HG03342 (cell line): ENCODE data around the gene SNX9.
"Not testable (repeated sequence)": the region's sequence is repeated elsewhere in the genome, so short reads cannot be mapped to it uniquely, and the experiment has no call there.

Experiments
- ATAC-seq: cut with Tn5 transposase; IDR thresholded peaks from one replicate; pipeline ENCODE4 v1.9.1; 2021; ENCODE audit warnings: mild to moderate bottlenecking, moderate library complexity; ENCODE audit not compliant: unreplicated experiment

Gene SNX9

GRCh38 chr6:157853902-157854502 is 31.0 kb downstream of the SNX9 start:
- ATAC-seq, result no peak

GRCh38 chr6:157855325-157855724 is 32.3 kb downstream of the SNX9 start:
- no peak for ATAC-seq

GRCh38 chr6:157855804-157856203 is 32.8 kb downstream of the SNX9 start:
- not testable (repeated sequence) for ATAC-seq

DNA sequence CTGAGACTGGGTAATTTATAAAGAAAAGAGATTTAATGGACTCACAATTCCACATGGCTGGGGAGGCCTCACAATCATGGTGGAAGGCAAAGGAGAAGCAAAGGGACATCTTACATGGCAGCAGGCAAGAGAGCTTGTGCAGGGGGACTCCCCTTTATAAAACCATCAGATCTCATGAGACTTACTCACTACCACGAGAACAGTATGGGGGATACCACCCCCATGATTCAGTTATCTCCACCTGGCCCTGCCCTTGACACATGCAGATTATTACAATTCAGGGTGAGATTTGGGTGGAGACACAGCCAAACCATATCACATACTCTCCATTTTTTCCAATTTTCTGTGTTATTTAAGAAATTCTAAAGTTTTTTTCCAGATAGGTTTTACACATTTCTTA is 35.6 kb downstream of the SNX9 start:
- not testable (repeated sequence) for ATAC-seq

- no peak for ATAC-seq
Measured at GRCh38 chr6:157859775-157860504, 36.9 kb downstream of the SNX9 start.

DNA sequence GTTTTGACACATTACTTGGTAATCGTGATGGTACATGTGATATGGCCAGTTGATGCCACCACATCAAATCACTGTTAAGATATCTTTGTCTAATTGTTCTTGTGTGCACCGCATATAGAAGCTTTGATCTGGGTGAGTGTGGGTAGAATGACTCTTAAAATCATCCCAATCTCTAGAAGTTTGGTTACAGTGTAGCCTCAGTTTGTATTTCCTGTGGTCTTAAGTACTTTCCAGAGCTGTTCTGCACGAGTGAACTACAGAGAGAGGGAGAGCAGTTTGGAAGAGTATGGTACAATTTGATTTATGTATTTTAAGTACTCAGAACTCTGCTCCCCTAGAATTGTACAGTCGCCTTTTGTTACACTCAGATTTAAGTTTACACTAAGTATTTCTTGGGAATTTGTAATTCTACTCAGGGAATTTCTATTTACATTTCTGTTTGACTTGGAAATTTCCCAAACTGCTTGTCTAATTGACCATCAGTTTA is 37.5 kb downstream of the SNX9 start:
- ATAC-seq, result no peak

GRCh38 chr6:157861184-157861583 is 38.1 kb downstream of the SNX9 start:
- no peak for ATAC-seq

GRCh38 chr6:157861814-157862213 is 38.8 kb downstream of the SNX9 start:
- ATAC-seq, result no peak

GRCh38 chr6:157862706-157863105 is 39.7 kb downstream of the SNX9 start:
- ATAC-seq, result no peak

DNA sequence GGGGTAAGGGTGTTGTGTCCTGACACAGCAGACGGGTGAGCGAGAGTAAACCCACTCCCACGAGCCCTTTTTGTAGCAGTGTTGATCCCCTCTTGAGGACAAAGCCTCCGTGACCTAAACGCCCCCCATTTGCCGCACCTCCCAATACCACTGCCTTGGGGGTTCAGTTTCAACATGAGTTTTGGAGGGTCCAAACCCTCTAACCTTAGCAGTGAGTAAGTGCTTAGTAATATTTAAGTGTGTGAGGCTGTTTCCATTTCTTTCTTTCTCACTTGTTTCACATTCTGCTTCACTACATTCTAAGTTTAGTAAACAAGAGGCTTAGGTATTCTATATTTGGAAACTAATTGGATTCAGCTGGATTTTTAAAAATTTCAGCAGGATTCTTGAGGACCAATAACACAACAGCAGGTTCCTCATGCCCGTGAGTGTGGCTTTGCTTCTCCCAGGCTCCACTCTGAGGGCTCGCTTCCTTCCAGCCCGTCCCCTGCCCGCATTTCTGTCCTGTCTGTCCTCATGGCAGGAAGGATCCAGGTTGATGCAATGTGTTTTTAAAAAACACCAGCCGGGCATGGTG is 41.2 kb downstream of the SNX9 start:
- no peak for ATAC-seq

GRCh38 chr6:157865249-157865648 is 42.2 kb downstream of the SNX9 start:
- ATAC-seq, result no peak

DNA sequence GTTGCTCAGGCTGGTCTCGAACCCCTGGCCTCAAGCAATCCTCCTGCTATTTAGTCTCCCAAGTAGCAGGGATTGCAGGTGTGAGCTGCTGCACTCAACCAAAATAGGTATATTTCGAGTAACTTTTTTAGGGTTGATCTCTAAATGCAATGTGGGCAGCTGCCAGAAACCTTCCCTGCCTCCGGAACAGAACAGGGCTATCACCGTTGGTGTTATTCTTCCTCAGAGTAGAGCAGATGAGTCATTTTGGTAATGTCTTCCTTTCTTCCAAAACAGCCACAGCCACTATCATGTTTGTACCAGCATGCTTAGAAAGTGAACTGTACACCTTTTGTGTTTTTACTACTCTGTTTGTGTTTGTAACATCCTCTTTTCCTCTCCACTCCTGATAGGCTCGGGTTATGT is 44.1 kb downstream of the SNX9 start:
- no peak for ATAC-seq

GRCh38 chr6:157867981-157868380 is 44.9 kb downstream of the SNX9 start:
- ATAC-seq, result no peak

DNA sequence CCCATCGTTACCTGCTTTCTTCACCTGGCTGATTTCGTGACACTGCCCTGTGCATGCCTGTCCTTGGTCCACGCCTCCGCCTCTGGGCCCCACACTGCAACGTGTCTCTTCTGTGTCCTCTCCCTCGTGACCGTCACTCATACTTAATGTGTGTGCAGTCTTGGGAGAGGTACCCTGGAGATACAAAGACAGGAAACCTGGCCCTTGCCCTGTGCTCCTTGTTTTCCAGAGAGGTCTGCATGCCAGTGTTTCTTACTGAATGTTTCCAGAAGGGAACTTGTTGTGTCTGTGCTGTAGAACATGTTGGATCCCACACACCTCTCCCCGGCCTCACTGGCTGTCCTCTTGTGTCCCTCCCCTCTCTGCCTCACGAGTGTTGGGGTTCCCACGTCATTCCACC is 45.8 kb downstream of the SNX9 start:
- no peak for ATAC-seq

- no peak for ATAC-seq
Measured at GRCh38 chr6:157869673-157870302, 46.7 kb downstream of the SNX9 start.

GRCh38 chr6:157873735-157874344 is 50.8 kb downstream of the SNX9 start:
- ATAC-seq, result peak; percentile 68

GRCh38 chr6:157877149-157877548 is 54.1 kb downstream of the SNX9 start:
- ATAC-seq, result no peak

GRCh38 chr6:157877573-157878438 is 54.8 kb downstream of the SNX9 start:
- ATAC-seq, result no peak

DNA sequence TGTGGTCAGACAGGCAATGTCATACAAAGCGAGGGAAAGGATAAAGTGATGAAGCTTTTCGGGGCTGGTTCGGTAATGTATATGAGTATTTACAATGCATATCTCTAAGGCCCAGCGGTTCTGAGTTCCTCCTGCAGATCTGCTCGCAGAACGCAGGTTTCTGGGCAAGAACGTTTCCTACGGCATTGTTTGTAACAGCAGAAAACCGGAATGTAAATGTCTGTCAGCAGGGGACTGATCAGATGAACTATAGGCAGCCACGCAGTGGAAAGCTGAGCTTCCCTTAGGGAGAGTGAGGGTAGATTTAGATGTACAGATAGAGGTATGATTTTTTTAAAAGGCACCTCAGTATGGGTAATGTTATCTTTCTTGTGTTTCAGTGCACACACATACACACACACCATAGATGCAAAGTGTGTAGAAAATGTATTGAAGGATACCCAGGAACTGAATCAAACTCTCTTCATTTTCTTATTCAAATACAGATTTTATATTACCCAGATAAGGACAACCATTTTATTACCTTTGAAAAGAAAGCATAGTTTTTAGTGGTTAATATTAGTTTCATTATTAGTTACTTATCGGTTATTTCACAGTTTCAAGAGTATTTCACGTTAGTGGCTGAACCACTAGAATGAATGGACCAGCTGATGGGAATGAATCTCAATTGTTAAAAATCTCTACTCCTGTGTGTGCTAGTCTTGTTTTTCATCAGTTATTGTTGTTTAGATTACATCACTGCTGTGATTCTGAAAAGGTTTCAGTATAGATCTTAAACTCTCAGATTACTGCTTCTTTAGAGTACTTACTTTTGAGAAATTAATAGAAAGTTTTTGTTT is 56.2 kb downstream of the SNX9 start:
- ATAC-seq, result peak; percentile 88
